Measurements from ENCODE around the gene PPP1R7.

Gene PPP1R7

GRCh38 chr2:241228081-241228859, 78.0 kb downstream of the PPP1R7 start:
- H3K4me3 ChIP-seq (ENCODE audit: low read depth, low read length), result no peak overlapping the region
- in situ Hi-C loops (cut with HindIII; ENCODE audit: low sequenced_read_pairs), result no loop called here
- DNase-seq (ENCODE audit: low read depth, low spot score), result no peak
- TF ChIP-seq CTCF (IDR thresholded peaks at IDR 0.05; ENCODE audit: low read depth, low read length), result no peak

- H3K4me3 ChIP-seq (ENCODE audit: low read depth, low read length), result no peak overlapping the region
- no peak for TF ChIP-seq CTCF (IDR thresholded peaks at IDR 0.05; ENCODE audit: low read depth, low read length)
- in situ Hi-C loops (cut with HindIII; ENCODE audit: low sequenced_read_pairs), result no loop called here
- no peak for DNase-seq (ENCODE audit: low read depth, low spot score)
These were observed 78.7 kb downstream of the PPP1R7 start for GRCh38 chr2:241228860-241229516.

- no peak for DNase-seq (ENCODE audit: low read depth, low spot score)
- in situ Hi-C loops (cut with HindIII; ENCODE audit: low sequenced_read_pairs), result no loop called here
- TF ChIP-seq CTCF (IDR thresholded peaks at IDR 0.05; ENCODE audit: low read depth, low read length), result no peak
- no peak overlapping the region for H3K4me3 ChIP-seq (ENCODE audit: low read depth, low read length)
These were observed 79.5 kb downstream of the PPP1R7 start for GRCh38 chr2:241229563-241230401.

GRCh38 chr2:241230435-241230834, 80.2 kb downstream of the PPP1R7 start:
- in situ Hi-C loops (cut with HindIII; ENCODE audit: low sequenced_read_pairs), result no loop called here
- TF ChIP-seq CTCF (IDR thresholded peaks at IDR 0.05; ENCODE audit: low read depth, low read length), result no peak
- no peak overlapping the region for H3K4me3 ChIP-seq (ENCODE audit: low read depth, low read length)
- no peak for DNase-seq (ENCODE audit: low read depth, low spot score)

GRCh38 chr2:241232736-241233575, 82.7 kb downstream of the PPP1R7 start:
- no peak overlapping the region for H3K4me3 ChIP-seq (ENCODE audit: low read depth, low read length)
- in situ Hi-C loops (cut with HindIII; ENCODE audit: low sequenced_read_pairs), result no loop called here
- no peak for TF ChIP-seq CTCF (IDR thresholded peaks at IDR 0.05; ENCODE audit: low read depth, low read length)
- no peak for DNase-seq (ENCODE audit: low read depth, low spot score)
